ENCODE data around the gene SH2D3C. TPM values are rescaled to one million over a fixed set of nuclear protein-coding genes. Genes with fewer than 3 reads are reported as not detected.

SH2D3C gene
- polyA plus RNA-seq, 1 experiment, result 0.04 TPM

DNA sequence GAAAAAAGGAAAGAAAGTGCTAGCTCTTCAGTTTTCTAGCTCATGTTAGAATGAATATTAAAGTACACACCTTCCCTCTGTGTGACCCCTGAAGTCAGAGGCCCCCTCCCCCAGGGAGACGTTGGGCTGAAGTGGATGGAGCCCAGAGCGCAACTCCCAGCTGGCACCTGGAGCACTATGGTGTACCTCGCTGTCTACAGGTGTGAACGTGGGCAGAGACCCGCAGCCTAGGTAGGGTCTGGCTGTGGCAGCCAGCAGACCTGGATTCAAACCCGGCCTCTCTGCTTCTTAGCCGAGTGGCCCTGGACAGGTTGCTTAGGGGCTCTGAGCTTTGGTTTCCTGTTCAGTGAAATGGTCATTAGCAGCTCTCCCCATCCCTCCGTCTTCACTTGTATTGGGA, 49.7 kb downstream of the SH2D3C start:
- no peak overlapping the region for H3K4me3 ChIP-seq (ENCODE audit: low read depth, low read length)
- DNase-seq (ENCODE audit: low read depth), result no peak
- ChIA-PET CTCF (interaction anchor here (0.7 to 1.5 kb wide), 4 partner anchors 140 to 224 kb away, joined by 3 to 5 read pairs (median 4); no protein-coding TSS in a partner anchor), POLR2A (no interaction called here)
- no peaks in the 10 kb centered on the region for H3K27me3 ChIP-seq (ENCODE audit: control insufficient read depth, insufficient read depth, low read length)
- TF ChIP-seq, protein P1, sequence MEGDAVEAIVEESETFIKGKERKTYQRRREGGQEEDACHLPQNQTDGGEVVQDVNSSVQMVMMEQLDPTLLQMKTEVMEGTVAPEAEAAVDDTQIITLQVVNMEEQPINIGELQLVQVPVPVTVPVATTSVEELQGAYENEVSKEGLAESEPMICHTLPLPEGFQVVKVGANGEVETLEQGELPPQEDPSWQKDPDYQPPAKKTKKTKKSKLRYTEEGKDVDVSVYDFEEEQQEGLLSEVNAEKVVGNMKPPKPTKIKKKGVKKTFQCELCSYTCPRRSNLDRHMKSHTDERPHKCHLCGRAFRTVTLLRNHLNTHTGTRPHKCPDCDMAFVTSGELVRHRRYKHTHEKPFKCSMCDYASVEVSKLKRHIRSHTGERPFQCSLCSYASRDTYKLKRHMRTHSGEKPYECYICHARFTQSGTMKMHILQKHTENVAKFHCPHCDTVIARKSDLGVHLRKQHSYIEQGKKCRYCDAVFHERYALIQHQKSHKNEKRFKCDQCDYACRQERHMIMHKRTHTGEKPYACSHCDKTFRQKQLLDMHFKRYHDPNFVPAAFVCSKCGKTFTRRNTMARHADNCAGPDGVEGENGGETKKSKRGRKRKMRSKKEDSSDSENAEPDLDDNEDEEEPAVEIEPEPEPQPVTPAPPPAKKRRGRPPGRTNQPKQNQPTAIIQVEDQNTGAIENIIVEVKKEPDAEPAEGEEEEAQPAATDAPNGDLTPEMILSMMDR (IDR thresholded peaks at IDR 0.05; ENCODE audit: insufficient read depth, low read depth, low read length), result no peak
- no peaks in the 10 kb centered on the region; the same call in 1 of the 2 replicates for H3K36me3 ChIP-seq (ENCODE audit: control insufficient read depth, insufficient read depth, low read length)

DNA sequence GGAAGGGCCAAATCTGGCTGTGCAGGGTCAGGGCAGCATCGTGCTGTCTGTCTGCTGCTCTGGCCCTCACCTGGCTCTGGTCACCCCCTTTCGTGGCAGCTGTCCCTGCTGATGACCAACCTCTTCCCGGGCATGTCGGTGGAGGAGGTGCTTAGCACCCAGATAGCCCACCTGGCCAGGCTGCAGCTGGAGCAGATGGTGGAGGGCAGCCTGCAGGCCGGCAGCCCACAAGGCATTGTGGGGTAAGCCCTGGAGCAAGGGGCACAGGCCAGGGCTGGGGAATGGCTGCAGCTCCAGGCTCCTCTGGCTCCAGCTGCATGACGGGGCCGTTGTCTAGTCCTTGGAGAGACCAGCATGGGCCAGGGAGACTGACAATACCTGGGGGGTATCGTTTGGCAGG, 51.6 kb downstream of the SH2D3C start:
- TF ChIP-seq, protein P1 (IDR thresholded peaks at IDR 0.05; ENCODE audit: insufficient read depth, low read depth, low read length), result no peak
- Histone ChIP-seq H3K4me3 (ENCODE audit: low read depth, low read length) (no peak overlapping the region), H3K27me3 (ENCODE audit: control insufficient read depth, insufficient read depth, low read length) (no peaks in the 10 kb centered on the region), H3K36me3 (ENCODE audit: control insufficient read depth, insufficient read depth, low read length) (no peaks in the 10 kb centered on the region)
- DNase-seq (ENCODE audit: low read depth), result no peak
- ChIA-PET CTCF (interaction anchor here (4.9 kb wide), 1 partner anchor 8 kb away, joined by 34 read pairs; the partner anchor contains the start of gene TOR2A), POLR2A (no interaction called here)

DNA sequence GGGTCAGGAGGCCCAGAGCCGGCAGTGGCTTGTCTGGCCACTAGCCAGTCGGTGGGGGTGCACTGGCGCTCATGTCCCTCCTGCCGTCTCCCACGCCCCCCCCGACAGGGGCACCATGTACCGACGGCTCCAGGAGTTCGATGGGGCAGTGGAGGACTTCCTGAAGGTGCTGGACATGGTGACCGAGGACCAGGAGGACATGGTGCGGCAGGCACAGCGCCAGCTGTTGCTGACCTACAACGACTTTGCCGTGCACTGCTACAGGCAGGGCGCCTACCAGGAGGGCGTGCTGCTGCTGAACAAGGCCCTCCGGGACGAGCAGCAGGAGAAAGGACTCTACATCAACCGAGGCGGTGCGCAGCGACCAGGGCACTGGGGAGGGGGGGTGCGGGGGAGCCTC, 54.5 kb downstream of the SH2D3C start:
- ChIA-PET CTCF (interaction anchor here (0.6 to 4.9 kb wide), 4 partner anchors 9 to 246 kb away, joined by 3 to 34 read pairs (median 5); partner anchors contain the start of gene TOR2A), POLR2A (no interaction called here)
- no peaks in the 10 kb centered on the region for H3K27me3 ChIP-seq (ENCODE audit: control insufficient read depth, insufficient read depth, low read length)
- no peaks in the 10 kb centered on the region for H3K36me3 ChIP-seq (ENCODE audit: control insufficient read depth, insufficient read depth, low read length)
- TF ChIP-seq, protein P1 (IDR thresholded peaks at IDR 0.05; ENCODE audit: insufficient read depth, low read depth, low read length), result no peak
- DNase-seq (ENCODE audit: low read depth), result no peak
- no peak overlapping the region for H3K4me3 ChIP-seq (ENCODE audit: low read depth, low read length)

DNA sequence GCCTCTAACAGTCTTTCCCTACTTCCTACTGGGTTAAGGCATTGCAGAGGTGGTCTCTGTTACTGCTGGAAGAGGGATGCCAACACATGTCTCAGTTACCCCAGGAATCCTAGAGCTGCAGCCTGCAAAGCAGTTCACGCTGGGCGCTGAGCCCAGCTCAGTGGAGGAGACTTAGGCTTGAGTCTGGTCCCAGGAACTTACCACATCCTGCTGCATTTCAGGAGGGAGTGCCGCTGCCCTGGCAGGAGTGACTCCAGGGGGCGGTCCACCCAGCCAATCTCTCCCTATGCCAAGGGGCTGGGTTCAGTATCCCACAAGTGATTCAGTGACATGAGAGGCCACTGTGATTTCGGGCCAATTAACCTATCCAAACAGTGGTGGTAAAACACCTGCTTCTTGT, 55.0 kb downstream of the SH2D3C start:
- no peak for DNase-seq (ENCODE audit: low read depth)
- Histone ChIP-seq H3K4me3 (ENCODE audit: low read depth, low read length) (no peak overlapping the region), H3K27me3 (ENCODE audit: control insufficient read depth, insufficient read depth, low read length) (no peaks in the 10 kb centered on the region), H3K36me3 (ENCODE audit: control insufficient read depth, insufficient read depth, low read length) (no peaks in the 10 kb centered on the region)
- ChIA-PET CTCF (interaction anchor here (0.6 to 4.9 kb wide), 2 partner anchors 11 to 336 kb away, joined by 3 to 34 read pairs; partner anchors contain the start of gene TOR2A), POLR2A (no interaction called here)
- TF ChIP-seq, protein P1 (IDR thresholded peaks at IDR 0.05; ENCODE audit: insufficient read depth, low read depth, low read length), result no peak

DNA sequence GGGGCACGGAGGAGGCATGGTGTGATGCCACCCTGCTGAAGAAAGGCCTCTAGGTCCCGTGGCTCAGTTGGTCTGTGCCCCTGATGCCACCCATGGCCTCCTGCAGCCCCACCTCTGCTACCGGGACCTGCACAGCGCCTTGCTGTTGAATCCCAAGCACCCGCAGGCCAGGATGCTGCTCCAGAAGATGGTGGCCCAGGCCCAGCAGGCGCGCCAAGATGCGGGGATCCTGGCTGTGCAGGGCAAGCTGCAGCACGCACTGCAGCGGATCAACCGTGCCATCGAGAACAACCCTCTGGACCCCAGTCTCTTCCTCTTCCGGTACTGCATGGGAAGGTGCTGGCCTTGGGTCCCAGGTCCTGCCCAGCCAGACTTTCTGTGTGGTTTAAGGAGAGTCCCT, 55.5 kb downstream of the SH2D3C start:
- CTCF ChIA-PET, result interaction anchor here (0.6 to 4.9 kb wide), 2 partner anchors 12 to 335 kb away, joined by 3 to 34 read pairs; partner anchors contain the start of gene TOR2A

More for the DNA sequence above, 55.5 kb downstream of the SH2D3C start:
- POLR2A ChIA-PET, result no interaction called here
- TF ChIP-seq, protein P1 (IDR thresholded peaks at IDR 0.05; ENCODE audit: insufficient read depth, low read depth, low read length), result no peak
- no peaks in the 10 kb centered on the region for H3K27me3 ChIP-seq (ENCODE audit: control insufficient read depth, insufficient read depth, low read length)
- no peaks in the 10 kb centered on the region for H3K36me3 ChIP-seq (ENCODE audit: control insufficient read depth, insufficient read depth, low read length)
- DNase-seq (ENCODE audit: low read depth), result no peak
- H3K4me3 ChIP-seq (ENCODE audit: low read depth, low read length), result no peak overlapping the region
